Mucosa of descending colon (tissue), 3 donors: ENCODE data around the gene TMEM106B. TPM values are rescaled to one million over a fixed set of nuclear protein-coding genes. Genes with fewer than 3 reads are reported as not detected.

Source experiments
- ATAC-seq: fragments of 200-7000 bp; cut with Tn5 transposase; one replicate; pipeline ENCODE4 v1.9.1; 2020; ENCODE audit warnings: mild to moderate bottlenecking, moderate library complexity
- DNase-seq, 3 donors: peaks; one replicate each; pipeline ENCODE4 v3.0.0-alpha.2; 2020
- H3K36me3 ChIP-seq: fragments of 200-600 bp; one replicate; pipeline ENCODE4 v1.8.0; 2021; ENCODE audit warnings: low read depth, mild to moderate bottlenecking
- H3K4me1 ChIP-seq: fragments of 200-600 bp; one replicate; pipeline ENCODE4 v1.8.0; 2021; ENCODE audit warnings: low read depth, mild to moderate bottlenecking
- H3K4me3 ChIP-seq: fragments of 200-600 bp; one replicate; pipeline ENCODE4 v1.8.0; 2021; ENCODE audit warnings: mild to moderate bottlenecking
- H3K9me3 ChIP-seq: fragments of 200-600 bp; one replicate; pipeline ENCODE4 v1.8.0; 2021; ENCODE audit warnings: mild to moderate bottlenecking
- intact Hi-C, 2 donors: fragments of 100-400 bp; cut with DNase I in 1 of 2; cut with micrococcal nuclease in 1 of 2; formaldehyde crosslinking; loops; one replicate each; pipeline versions ENCODE4 v1.11.0 to v1.11.1; 2022; cut with DNase I, micrococcal nuclease
- total RNA-seq, 3 donors: library from RNA; stranded (reverse); fragmentation: NEBNext Ultra II Directional in 2 of 3; extraction: Animal tissue kit (Norgen Biotek cat#: 25700) in 2 of 3; gene quantifications; one replicate each; pipeline versions ENCODE4 v1.2.1 to v1.2.4, GENCODE V29; 2021 to 2023
- TF ChIP-seq, protein P1 (sequence below): fragments of 200-600 bp; IDR thresholded peaks from one replicate; pipeline ENCODE4 v1.8.0; 2022; ENCODE audit warnings: antibody characterized with exemption, mild to moderate bottlenecking
- donor health status: DM: no; HTN: no; CAD: no; lungs with moderate emphysema.
- donor health status: DM: no; HTN: no; CAD: no.
- donor health status: DM: no; HTN: yes; CAD: no.

Gene TMEM106B
- total RNA-seq, 3 donors from 2014 or later = 44.0 to 64.8 (median 60.2) TPM

DNA sequence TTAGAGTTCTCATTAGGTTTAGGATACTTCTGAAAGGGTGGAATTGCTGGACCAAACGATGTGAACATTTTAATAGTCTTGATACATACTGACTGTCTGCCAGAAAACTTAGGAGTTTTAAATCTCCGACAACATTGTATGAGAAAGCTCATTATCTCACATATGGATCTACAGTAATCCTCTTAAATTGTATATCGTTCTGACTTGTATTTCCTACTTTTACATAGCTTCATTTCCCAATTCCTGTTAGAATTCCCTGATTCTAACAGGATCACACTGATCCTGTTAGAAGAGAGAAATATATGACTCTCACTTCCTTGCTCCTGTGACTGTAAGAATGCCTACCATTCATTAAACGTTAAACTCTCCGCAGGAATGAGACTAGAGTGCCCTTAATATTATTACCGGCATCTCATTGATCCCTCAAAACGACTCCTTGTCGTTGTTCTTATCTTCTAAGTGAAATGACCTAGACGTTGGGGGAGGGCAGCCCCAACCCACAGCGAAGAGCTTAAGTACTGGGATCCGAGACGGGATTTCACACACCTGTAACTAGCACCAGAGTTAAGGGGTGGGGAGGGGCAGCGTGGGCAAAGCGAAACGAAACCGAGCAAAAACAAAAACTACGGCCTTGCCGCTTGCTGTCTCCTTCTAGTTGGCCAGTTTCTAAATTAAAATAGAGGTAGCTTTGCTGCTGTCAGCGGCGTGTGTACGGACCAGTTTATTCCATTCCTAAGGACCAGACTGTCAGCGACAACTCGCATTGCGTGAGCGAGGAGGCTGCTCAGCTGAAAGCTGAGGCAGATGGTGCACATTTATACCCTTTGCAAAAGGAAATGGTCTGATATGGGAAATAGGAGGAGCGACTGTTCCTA, 678 bp upstream of the TMEM106B start:
- peak; percentile 66 for ATAC-seq
- DNase-seq = peak; percentile 69 to 74 (median 69)
- H3K36me3 ChIP-seq = no peaks in the 10 kb centered on the region
- intact Hi-C loops = no loop called here
- no peaks in the 10 kb centered on the region for H3K9me3 ChIP-seq
- TF ChIP-seq, protein P1, sequence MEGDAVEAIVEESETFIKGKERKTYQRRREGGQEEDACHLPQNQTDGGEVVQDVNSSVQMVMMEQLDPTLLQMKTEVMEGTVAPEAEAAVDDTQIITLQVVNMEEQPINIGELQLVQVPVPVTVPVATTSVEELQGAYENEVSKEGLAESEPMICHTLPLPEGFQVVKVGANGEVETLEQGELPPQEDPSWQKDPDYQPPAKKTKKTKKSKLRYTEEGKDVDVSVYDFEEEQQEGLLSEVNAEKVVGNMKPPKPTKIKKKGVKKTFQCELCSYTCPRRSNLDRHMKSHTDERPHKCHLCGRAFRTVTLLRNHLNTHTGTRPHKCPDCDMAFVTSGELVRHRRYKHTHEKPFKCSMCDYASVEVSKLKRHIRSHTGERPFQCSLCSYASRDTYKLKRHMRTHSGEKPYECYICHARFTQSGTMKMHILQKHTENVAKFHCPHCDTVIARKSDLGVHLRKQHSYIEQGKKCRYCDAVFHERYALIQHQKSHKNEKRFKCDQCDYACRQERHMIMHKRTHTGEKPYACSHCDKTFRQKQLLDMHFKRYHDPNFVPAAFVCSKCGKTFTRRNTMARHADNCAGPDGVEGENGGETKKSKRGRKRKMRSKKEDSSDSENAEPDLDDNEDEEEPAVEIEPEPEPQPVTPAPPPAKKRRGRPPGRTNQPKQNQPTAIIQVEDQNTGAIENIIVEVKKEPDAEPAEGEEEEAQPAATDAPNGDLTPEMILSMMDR = no peak
- peak overlapping the region; percentile 42 for H3K4me3 ChIP-seq
- H3K4me1 ChIP-seq = peaks cover 9% of the 10 kb centered on the region

DNA sequence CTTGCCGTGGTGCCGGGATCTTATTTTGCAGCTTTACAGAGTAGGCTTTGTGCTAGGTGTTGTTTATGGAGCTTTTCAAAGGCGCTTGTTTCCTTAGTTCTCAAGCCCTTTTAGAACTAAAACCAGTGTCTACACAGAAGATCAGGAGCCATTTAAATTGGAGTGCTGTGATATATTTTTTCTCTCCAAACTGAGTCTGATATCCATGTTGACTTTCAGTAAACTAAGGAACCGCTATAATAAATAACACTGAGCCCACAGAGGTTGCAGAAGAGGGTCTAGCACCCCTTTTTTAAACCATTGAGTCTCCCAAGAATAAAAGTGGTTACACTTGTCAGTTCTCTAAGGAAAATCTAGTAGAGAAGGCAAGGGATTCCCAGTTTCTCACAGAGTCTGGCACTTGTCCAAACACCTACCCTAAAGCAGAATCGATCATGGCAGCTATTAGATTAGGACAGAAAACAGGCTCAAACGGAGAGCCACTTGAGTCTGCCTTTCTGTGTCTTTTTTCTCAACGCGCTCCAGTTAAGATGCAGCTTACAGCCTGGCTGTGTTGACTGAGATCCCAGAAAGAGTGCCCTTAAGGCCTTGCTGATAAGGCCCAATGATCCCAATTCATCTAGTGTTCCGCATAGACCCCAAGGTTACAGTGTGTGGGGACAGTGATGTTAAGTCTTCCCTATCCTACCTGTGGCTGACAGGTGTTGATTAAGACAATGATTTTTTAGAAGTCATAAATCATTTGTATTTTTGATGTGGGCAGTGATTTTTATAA, 804 bp downstream of the TMEM106B start:
- peak in 2 of 3 donors; percentile 12 to 29 for DNase-seq
- intact Hi-C loops = no loop called here

DNA sequence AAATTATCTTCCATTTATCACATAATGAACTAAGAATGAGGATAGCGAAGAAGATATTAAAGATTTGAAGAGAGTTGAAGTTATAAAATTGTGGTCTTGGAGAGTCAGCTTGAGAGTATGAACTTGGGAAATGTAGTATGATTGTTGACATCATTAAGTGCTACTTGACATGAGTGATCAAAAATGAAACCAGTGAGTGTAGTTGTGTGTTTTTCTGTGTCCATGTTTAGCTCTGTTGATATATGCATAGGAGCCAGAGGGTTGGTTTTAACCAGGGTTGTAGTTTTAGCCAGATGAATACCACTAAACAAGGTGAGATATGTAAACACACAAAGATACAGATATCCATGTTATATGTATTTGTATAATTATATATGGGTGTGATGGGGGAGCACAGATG, 6.2 kb downstream of the TMEM106B start:
- Histone ChIP-seq H3K36me3 (no peaks in the 10 kb centered on the region), H3K9me3 (no peaks in the 10 kb centered on the region), H3K4me3 (no peak overlapping the region), H3K4me1 (peaks cover 6% of the 10 kb centered on the region)
- no peak for DNase-seq
- ATAC-seq = no peak
- TF ChIP-seq, protein P1 = no peak
- intact Hi-C loops = no loop called here

More for the DNA sequence above, 804 bp downstream of the TMEM106B start:
- Histone ChIP-seq H3K4me1 (peaks cover 9% of the 10 kb centered on the region), H3K36me3 (no peaks in the 10 kb centered on the region), H3K9me3 (no peaks in the 10 kb centered on the region), H3K4me3 (peak overlapping the region; percentile 42)
- ATAC-seq = no peak
- TF ChIP-seq, protein P1 = no peak

DNA sequence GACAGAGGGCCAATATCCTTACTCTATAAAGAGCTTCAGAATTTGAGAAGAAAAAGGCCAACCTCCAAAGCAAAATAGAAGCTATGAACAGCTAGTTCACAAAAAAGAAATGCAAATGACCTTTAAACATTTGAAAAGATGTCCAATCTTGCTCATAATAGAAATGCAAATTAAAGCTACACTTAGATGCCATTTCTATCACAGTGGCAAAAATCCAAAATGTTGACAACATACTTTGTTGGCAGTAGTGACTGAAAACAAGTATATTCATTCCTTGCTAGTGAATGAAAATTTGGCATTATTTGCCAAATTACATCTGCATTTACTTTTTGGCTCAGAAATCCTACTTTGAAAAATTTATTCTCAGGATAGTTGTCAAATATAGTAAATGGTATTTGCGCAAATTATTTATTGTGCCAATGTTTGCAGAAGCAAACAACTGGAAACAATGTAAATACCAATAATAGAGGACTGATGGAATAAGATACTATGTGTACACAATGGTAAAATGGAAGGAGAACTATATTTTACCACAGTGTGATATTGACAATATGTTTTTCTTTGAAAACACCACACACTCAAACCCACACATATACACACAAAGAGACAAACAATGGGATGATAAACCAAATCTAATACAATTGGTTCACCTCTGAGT, 9.4 kb downstream of the TMEM106B start:
- ATAC-seq (no peak), DNase-seq (no peak)
- Histone ChIP-seq H3K4me3 (no peak overlapping the region), H3K4me1 (no peaks in the 10 kb centered on the region), H3K9me3 (no peaks in the 10 kb centered on the region), H3K36me3 (no peaks in the 10 kb centered on the region)
- intact Hi-C loops = no loop called here
- TF ChIP-seq, protein P1 = no peak

DNA sequence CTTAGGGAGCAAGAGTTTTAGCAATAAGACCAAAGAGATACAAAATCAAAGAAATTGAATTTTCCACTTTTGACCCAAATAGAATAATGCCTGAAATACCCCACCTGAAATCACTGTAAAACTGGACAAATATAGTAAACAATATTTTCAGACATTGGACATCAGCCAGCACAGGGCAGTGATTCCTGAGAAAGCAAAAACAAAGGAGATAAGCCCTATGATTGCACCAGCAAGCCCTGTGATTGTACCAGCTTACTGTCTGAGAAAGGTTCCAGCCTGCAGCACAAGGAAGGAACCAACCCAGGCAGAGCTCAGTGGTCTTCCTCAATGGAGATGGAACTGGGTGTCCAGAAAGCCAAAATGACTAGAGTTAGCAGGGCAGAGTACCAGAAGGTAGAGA, 10.3 kb downstream of the TMEM106B start:
- no peak overlapping the region for H3K4me3 ChIP-seq
- intact Hi-C loops = no loop called here
- TF ChIP-seq, protein P1 = no peak
- no peak for DNase-seq
- H3K4me1 ChIP-seq = no peaks in the 10 kb centered on the region
- H3K36me3 ChIP-seq = no peaks in the 10 kb centered on the region
- no peak for ATAC-seq
- no peaks in the 10 kb centered on the region for H3K9me3 ChIP-seq
